ENCODE data around the gene DCTD.
A peak's percentile ranks its signal among the peaks of the same experiment; 100 is the strongest.
"Not testable (repeated sequence)": the region's sequence is repeated elsewhere in the genome, so short reads cannot be mapped to it uniquely, and the experiment has no call there.

DCTD gene

DNA sequence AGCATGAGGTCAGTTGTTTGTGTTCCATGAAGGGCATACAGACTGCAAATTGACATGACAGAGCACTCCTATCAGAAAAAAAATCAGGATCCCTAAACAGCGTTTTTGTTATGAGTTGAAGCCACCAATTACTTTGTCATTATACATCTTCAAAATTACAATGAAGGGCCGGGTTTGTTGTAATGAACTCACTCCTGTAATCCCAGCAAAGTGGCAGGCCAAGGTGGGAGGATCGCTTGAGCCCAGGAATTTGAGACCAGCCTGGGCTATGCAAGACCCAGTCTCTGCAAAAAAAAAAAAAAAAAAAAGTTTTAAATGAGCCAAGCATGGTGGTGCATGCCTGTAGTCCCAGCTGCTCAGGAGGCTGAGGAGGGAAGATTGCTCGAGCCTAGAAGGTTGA is 3.5 kb upstream of the DCTD start:
- no peak for DNase-seq

DNA sequence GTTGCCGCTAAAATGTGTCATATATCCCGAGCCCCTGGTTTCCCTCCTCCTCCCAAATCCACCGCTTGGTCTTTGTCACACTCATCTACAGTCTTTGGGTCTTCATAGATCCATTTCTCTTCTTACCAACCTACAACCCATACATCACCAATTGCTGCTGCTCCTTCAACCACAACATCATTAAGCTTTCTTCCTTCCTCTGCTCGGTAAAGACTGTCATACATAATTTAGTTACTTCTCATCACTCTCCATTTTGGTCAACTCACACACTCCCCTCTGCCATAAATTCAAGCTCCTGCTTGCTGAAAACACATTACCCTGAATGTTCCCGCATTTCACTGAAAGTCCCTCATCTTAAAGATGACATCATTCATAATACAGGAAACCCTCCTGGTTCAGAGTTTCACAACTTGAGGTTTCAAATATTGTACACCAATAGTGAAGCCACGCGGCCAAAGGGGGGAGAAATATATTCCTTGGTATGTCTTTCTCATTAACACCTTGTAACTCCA is 1.7 kb upstream of the DCTD start:
- DNase-seq = peak; percentile 59

DNA sequence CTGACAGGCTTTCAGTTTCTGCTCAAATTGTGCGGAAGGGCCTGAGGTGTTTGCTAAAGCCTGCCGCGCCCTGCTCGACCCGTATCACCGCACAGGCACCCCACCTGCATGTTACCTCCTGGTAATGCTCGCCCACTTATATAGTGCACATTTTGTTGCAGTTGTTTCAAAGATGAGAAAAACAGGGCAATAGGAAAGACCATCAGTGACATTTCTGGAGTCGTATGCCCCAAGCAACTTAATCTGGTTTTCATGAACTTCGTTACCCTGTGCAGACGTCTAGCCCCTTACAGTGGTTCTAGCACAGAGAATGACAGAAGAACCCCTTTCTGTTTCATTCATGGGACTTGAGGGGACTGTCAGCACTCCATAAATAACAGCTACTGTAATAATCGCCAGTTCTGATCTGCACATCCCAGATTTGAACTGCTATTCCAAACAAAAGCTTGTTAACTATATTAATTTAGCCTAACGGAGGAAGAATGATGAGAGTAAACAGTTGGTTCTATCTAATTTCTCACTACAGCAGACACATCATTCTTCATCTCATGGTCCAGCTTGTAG is 940 bp upstream of the DCTD start:
- no peak for DNase-seq

DNA sequence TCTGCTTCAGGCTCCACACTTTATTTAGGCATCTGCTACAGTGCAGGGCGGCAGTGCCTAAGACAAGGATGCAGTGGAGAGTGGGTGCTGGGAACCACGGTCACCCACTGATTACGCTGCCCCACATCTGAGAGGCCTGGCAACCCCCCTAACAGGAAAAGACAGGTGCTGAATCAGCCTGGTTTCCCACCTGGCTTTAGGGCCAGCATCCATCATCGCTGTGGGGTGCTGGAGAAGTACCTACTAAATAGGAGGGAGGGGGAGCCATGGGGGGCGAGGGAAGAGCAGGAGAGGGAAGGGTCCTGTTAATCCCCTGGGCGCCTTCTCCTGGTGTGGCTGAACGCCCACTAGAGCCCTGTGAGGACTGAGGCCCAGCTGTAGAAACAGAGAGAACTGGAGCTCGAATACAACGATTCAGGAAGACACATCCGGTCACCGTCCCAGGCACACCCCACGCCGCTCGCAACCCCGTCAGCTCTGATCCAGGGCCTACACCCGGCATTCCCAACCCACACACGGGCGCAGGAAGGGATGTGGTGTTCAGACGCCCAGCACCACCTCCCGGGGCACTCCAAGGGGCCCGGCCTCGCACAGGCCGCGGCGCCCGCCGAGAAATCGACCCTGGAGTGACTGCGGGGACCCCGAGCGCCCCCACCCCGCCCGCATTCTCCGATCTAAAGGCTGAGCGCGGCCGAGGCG is 554 bp downstream of the DCTD start:
- peak; percentile 3 for DNase-seq

DNA sequence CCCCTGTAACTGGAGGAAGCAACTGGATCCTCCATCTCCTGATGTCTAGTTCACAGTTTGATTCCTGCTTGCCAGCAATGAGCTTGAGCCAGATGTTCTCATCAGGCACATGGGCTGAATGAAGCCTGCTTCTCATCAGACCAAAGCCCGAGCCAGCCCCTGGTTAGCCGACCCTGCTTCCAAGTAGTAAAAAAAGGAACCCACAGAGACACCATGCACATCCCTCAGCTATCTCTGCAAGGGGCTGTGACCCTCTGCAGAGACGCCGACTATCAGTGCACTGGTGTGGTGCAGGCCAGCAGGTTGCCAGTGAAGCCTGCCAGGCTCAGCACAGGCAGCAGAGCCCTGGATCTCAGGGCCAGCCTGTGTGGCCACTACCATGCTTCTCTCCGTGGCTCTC is 2.8 kb downstream of the DCTD start:
- DNase-seq = no peak

DNA sequence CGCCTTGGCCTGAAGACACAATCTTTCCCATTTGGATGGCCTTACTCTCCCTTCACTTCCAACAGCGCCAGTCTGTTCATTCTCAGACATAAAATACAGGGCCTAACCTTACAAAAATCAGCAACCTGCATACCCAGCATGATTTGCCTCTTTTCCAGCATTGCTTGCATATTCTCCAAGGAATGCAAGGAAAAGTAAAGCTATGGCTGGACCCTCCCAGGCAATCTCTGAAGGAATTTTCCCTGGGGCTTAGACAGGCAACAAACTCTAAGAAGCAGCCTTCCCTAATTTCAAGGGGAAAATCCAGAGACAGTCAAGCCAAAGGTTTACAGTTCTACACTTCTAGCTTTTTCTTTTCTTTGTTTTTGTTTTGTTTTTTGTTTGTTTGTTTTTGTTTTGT is 3.6 kb downstream of the DCTD start:
- no peak for DNase-seq

DNA sequence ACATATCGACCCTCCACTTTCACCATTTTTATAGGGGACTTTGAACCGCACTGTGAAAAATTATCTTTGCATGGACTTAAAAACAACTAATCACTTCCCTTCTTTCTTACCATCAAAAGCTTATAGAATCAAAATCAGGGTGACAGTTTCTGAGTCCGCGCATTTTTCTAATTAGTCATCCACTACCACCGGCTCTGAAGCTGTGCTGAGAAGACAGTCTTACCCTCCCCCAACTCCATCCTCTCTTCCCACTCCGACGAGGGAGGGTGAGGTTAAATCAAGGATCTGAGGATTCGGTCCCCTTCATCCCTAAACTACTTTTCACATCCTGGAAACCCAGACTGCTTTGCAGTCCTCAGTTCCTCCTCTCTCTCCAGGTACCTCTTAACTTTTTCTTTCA is 4.2 kb downstream of the DCTD start:
- DNase-seq = no peak

DNA sequence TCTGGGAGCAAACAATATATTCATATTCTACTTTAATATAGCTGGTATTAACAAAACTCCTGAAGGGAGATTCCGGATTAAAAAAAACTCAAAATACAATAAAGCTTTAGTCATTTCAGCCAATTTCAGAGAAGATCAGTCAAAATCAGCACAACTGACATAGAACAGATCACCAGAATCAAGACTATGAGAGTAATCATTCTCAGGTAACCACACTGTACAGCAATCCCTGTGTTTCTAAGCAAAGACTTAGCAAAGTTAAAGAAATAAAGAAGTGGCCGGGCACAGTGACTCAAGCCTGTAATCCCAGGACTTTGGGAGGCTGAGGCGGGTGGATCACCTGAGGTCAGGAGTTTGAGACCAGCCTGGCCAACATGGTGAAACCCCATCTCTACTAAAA is 9.1 kb downstream of the DCTD start:
- no peak for DNase-seq

DNA sequence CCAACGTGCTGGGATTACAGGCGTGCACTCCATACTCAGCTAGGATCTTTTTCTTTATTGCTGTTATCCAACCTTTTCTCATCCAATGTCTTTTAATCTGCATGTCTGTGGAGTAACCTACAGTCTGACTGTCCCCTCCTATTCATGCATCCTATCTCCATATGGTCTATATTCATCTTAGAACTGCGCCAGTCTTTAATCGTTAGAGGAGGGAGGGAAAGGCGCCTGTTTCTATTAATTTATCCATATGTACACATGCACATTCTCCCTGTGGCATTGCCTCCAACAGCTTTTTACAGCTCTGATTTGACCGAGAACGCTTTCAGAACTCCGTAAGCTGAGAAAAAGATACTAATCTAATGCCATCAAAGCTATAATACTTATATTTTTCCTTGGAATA is 9.8 kb downstream of the DCTD start:
- DNase-seq = no peak

DNA sequence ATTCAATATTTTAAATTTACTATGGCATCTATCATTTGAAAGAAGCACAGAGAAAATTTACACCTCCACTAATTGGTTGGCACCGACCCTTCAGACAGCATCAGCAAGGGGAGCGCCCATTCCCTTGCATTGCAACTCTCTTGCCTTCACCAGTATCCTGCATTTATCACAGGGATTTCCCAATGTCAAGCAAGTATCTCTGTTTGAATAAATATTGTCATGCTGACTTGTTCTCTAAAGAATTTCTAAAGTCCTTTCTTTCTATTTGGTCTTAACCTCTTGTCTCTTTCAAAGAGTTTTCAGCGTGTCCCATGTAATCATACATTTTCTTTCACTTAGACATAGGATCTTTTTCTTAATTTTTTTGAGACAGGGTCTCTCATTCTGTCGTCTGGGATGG is 10.4 kb downstream of the DCTD start:
- no peak for DNase-seq

DNA sequence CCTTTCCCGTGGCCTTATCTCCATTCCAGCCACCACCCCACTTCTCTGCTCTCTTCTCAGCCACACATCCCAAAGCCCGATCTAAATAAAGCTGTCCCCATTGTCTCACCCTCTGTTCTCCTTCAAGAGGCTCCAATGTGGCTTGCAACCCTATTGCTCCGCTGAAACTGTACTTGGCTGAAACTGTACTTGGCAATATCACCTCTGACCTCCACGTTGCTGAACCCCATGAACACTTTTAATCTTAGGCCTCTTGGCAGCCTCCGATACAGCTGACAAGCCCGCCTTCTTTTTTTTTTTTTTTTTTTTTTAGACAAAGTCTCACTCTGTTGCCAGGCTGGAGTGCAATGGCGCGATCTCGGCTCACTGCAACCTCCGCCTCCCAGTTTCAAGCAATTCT is 12.1 kb downstream of the DCTD start:
- DNase-seq = no peak

DNA sequence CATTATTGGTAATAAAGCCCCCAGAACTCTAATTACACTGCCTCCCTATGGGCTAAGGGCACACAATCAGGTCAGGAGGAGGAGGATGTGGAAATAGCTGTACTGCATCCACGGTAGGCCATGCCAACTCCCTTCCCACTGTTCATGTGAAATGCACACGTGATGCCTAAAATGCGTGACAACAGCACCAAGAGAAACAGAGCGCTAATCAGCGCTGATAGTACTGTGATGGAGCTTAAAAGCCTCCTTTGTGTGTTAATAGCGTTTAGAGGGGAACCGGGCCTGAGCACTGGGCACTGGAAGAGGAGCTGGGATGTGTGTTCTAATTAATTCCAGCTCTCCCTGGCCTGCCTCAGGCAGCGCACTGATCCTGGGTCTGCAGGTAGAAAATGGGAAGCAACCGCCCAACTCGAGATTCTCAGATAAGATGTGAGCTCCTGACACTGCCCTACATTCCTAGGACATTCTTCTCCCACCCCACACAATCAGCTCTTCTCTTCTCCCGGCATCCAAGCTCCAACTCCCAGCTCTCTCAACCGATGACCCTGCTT is 12.9 kb downstream of the DCTD start:
- no peak for DNase-seq

DNA sequence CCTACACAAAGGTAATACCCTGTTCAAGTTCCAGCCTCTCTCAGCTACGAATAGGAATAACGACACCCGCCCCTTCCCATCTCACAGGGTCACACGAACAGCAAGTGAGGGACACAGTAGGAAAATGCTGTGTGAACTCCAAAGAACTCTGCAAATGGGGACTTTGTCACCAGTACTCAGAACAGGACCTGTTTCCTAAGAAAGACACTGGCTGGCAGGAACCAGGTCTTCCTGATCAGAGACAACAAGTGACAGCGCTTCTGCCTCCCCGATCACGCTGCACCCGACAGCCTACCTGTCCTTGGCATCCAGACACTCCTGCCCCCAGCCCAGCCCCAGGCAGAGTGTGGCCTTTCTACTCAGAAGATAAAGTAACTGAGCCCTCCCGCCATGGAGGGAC is 14.2 kb downstream of the DCTD start:
- no peak for DNase-seq

DNA sequence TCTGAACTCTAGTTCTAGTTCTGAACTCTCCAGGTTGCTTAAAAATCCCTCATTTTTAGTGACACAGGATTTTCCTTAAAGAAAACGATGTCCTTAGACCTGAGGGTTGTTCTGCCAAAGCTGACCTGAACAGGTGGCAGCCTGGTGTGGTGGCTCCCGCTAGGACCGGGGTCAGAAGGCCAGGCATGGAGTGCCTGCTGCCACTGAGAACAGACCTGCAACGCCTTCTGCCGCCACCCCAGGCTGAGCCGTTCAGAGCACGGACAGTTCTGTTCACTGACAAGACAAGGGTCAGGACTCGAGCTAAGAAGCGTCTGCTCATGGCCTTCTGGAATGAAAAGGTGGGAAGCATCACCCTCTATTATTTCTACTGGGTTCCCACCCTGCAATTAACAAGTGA is 15.8 kb downstream of the DCTD start:
- DNase-seq = no peak

DNA sequence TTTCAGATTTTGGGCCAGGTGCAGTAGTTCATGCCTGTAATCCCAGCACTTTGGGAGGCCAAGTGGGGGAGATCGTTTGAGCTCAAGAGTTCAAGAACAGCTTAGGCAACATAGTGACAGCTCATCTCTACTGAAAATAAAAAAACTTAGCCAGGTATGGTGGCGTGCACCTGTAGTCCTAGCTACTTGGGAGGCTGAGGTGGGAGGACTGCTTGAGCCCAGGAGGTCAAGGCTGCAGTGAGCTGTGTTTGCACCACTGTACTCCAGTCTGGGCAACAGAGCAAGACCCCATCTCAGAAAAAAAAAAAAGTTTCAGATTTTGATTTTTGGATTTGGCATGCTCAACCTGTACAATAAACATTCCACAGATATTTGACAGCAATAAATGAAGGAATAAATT is 17.2 kb downstream of the DCTD start:
- not testable (repeated sequence) for DNase-seq

DNA sequence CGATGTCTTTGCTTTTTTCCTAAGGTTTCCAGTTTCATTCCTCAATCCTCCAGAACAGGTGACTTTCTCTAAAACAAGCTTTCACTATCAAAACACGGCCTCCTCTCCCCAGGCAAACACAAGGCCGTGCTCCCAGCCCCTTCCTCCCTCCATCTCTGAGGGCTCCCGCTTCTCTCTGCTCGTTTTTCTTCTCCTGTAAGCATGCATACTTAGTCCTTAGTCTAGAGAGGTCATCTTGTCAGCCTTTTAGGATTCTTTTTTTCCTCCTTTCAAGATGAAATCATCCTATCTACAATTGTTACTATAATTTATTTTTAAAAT is 18.7 kb downstream of the DCTD start:
- no peak for DNase-seq

DNA sequence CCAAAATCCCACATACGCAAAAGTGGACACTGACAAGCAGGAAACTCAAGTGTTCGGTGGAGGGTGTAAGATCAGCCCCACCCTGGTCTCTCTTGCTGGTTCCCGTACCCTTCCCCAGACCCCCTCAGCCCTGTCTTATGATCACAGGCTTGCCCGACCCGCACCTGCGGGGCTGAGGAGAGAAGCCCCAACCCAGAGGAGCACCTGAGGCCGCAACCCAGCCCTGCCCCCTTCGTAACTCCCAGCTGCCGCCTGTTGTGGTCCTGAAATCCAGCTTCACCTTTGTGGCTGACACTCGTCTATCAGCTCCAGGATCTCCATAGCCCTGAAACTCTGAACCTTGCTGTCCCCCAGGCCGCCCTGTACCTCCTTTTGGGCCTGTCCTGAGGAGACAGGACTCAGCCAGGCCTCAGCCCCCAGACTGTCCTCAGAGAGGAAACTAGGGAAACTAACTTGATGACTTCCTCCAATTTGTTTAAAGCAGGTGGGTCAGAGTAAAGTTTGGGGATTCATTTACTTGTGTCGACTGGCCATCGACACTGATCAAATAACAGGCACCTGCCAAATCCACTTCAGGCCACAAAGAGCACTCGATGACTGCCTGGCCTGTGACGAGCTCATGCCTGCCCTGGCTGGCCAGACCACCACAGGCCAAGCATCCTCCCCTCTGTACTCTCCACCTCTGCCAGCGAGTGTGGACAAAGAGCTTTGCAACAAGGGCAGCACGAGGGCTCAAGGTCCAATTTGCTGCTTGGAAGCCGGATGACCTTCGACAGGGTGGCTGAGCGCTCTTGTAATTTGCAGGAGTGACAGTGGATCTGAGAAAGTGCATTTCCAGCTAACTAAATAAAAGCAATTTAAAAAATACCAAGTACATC is 19.3 kb downstream of the DCTD start:
- no peak for DNase-seq

DNA sequence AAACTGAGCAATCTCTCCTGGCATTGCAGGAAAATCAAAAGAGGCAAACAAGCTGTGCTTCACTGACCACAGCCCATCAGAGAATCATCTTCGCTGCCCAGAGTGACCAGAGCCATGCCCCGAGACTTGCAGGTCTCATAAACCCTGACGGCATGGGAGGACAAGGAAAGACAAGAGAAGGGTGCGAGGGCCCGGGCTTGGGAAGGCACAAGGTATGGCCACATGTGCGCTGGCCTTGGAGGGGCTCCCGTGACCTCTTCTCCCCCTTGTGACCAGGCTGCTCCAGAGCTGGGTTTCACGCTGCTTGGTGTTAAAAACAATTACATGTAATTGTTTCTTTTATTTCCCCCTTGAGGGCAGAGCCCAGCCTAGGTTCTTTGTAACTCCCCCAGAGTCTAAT is 20.8 kb downstream of the DCTD start:
- no peak for DNase-seq

DNA sequence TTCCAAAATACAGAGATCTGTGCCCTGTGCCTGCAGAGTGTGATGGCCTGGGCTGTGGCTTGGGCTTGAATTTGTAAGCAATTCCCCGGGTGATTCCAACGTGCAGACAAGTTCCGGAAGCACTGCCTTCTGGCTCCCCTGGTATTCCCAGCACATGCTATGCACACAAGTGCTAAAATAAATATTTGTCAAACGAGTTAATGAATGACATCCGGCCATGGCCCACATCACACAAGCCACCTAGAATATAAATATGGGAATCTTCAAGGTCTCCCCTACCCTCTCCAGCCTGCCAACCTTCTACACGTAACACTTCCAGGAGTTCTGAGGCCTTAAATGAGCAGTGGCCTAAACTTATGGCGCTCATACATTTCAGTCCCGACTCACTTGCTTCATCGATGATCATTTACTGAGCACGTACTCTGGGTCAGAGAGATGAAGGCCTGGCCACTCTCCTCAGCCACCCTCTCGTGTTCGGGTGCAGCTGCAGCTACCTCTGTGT is 21.3 kb downstream of the DCTD start:
- no peak for DNase-seq

DNA sequence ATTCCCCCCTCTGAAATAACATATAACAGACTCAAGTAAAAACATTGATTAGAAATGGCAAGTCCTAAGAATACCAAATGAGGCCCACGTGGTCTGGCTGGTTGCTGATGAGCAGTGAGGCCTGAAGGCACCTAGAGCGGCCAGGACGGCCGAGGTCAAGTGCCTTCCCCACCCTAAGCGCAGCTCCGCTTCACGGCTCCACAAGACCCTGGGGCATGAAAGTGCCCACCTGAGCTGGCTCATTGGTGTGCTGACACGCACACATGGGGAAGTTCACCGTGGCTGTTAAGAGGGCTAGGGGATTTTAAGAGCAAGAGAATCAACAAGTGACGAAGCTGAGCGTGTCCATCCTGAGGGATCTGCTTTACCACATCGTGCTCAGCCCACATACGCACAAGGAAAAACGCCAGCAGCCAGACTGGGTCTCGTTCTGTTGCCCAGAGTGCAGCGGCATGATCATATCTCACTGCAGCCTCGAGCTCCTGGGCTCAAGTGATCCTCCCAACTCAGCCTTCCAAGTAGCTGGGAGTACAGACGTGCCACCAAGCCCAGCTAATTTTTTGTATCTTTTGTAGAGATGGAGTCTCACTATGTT is 22.4 kb downstream of the DCTD start:
- DNase-seq = no peak

DNA sequence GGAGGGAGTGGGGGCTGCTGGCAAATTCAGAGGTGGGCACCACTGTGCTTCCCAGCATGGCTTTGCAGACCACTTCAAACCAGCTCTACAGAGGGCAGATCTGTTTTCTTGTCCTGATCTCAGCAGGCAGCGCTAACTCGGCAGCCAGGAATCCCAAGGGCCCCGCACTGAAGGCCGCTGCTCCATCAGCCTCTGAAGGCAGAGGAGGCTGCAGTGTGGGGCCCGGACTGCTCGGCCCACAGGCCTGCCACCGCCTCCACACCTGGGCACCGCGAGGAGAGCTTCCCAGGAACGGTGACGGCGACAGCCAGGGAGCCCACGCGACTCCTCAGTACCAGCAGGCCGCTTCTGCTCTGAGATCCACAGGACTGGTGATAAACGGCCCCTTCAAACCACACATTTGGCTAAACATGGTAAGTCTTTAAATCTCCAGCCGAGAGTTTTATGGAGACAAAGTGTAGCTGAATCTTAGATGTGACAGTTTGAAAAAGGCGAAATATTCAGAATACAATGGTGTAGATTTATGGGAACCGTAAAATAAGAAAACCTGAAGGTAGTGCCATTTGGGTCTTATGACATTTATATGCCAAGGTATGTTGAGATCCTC is 23.6 kb downstream of the DCTD start:
- DNase-seq = no peak

DNA sequence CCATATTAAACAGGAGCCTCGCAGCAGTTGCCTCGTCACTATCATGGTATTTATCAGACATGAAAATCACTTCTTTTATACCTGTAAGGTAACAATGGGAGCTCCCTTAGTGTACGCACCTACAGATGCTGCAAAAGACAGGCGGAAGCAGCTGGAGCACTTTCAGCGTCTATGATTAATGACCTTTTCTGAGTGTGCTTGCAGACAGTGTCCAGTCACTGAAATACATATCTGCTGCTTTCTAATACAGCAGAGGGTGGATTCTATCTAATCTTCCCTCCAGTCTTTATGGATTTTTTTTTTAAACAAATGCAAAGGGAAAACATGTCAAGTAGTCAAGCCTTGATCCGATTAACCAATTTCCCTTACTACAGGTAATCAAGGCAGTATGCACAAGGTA is 24.1 kb downstream of the DCTD start:
- DNase-seq = no peak

DNA sequence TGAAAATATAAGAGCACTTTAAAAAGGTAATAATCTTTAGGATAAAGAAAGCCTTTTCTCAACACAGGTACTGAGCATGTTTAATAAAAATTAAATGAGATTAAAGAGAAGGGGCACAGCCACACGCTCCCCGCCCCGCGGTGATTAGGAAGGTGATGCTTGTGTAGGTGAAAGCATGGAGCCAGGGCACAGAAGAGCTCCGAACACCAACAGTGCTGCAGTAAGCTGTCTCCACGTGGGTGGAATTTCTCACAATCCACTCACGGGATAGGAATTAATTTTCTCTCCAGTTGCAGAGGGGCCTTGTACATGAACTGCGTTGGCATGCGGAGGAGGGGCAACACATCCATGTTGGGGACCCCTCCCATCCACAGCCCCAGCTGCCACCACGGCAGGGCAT is 27.0 kb downstream of the DCTD start:
- no peak for DNase-seq
